VCaP (cell line): ENCODE data around the gene CABLES1.

Source experiments
- H3K27ac ChIP-seq: fragments of 450-650 bp; 2 replicates; pipeline ENCODE4 v1.5.1; 2017
- CTCF ChIP-seq: fragments of 450-650 bp; conservative IDR thresholded peaks from 2 replicates; pipeline ENCODE4 v1.5.1; 2017; ENCODE audit warnings: mild to moderate bottlenecking, moderate library complexity

Gene CABLES1

DNA sequence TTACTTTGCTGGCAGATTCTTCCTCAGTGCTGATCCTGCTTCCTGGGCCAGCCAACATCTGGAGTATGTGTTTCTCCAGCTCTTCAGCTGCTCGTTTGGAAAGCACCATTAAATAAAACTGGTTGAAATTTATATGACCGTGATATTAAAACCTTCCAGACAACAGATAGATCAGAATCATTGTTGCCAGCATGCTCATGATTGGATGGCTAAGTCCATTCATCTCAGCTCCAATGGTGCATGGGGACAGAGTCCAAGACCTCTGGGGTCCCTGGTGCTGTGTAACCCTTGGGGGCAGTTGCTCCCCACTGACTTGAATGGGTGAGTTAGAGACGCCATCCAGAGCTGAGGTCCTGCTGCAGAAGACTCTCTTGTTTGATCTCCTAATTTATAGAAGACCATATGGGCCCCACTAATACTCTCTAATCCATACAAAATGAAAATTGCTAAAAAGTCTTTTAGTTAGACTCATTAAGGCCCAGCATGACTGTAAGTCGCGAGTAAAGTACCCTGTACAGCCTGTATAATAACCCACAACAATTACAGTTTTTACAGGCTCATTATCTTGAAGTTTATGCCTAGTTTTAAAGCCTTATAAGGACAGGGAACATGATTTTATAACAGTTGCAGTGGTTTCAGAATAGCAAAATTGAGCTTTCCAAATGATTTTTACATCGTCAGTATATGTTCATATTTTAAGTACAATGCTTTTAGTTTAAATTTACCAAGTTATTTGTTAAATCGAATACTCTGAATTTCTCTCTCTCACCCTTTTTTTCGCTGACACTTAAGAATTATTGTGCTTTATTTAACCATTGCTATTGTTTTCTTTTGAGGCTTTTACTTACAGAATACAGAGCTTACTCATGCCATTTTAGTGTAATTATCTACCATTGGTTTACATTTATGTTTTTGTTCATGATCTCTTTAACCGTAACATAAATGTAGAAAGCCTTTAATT lies 60.0 kb downstream of the CABLES1 start:
- H3K27ac ChIP-seq = no peak overlapping the region
- TF ChIP-seq CTCF = no peak

GRCh38 chr18:23196119-23197007 lies 61.1 kb downstream of the CABLES1 start:
- TF ChIP-seq CTCF = no peak

DNA sequence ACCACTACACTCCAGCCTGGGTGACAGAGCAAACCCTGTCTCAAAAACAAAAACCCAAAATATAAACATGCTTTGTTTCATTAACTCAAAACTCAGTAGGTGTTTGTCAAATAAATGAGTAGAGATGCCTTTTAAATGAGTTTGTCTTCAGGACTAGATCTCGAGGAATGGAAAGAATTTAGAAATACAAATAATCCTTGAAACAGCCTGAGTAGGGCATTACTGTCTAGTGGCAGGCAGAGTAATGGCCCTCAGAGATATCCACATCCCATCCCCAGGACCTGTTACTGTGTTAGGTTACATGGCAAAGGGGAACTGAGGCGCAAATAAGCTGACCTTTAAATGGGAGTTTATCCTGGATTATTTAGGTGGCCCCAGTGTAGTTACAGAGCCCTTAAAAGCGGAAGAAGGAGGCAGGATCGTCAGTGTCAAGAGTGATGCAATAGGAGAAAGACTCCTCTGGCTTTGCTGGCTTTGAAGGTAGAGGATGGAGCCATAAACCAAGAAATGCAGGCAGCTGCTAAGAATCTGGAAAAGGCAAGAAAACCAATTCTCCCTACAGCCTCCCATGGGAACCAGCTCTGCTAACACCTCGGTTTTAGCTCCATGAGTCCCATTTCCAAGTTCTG lies 63.0 kb downstream of the CABLES1 start:
- no peak overlapping the region for H3K27ac ChIP-seq
- no peak for TF ChIP-seq CTCF

More at GRCh38 chr18:23196119-23197007, 61.1 kb downstream of the CABLES1 start:
- H3K27ac ChIP-seq = no peak overlapping the region

DNA sequence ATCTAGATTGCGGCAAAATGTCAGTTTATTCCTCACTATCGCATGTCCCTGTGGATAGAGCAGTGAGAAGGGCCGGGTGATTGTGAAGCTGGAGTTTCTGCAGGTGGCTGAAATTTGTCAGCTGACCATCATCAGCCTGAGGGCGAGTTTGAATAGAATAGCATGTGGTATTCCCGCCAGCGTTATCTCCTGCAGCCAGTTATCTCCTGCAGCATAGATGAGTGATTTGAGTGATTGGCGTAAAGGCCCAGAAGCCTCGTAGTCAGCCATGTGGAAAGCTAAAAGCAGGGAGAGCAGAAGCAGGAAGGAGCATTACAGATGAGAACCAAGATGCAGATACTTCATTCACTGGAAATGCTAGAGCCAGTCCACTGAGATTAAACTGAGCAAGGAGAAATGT lies 65.5 kb downstream of the CABLES1 start:
- H3K27ac ChIP-seq = no peak overlapping the region
- no peak for TF ChIP-seq CTCF

DNA sequence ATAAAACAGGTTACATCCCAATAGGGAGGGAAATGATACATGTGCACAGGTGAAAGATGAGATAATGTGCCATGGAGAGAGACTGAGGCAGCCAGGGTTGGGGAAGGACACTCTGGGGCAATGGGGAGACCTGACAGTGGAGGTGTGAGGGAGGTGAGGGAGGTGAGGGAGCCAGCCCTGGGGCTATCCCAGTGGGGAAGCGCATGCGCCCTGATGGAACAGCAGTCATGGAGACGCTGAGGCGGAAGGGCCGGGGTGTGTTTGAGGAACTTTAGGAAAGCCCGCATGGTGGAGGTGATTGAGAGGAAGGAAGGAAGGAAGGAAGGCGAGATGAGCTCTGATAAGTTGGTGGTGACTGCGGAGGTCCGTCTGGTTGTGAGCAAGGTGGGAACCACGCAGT lies 66.5 kb downstream of the CABLES1 start:
- no peak for TF ChIP-seq CTCF
- H3K27ac ChIP-seq = no peak overlapping the region

DNA sequence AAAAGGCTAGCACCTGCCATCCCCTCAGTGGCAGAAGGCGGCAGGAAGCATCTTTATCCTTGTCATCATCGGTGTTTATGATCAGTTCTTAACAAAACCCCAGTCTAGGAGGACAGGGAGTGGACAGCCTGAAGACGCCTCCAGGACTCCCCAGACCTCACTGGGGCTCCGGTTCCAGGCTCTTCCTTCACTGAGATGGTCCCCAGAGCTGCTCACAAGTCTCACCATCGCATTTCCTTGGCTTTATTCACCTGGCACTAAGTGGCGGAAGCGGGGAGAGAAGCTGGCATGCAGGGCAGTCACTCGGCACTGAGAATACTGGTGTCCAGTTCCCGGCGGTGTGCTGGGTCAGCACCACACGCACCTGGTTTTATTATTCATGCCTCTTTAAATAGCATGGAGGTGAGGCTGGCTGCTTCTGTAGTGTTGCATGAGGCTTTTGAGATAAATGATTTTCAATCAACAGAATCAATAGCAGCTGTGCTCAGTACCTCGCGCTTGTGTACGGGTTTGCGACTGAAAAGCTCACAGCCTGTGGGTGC lies 68.7 kb downstream of the CABLES1 start:
- TF ChIP-seq CTCF = no peak
- H3K27ac ChIP-seq = no peak overlapping the region
